ENCODE data around the gene MAP2K5. TPM values are rescaled to one million over a fixed set of nuclear protein-coding genes. Genes with fewer than 3 reads are reported as not detected.

Gene MAP2K5
- total RNA-seq, 1 donor from 2014 or later: 26.1 TPM

- H3K9me3 Mint-ChIP-seq (ENCODE audit: unreplicated experiment): no peaks in the 10 kb centered on the region
- H3K36me3 Mint-ChIP-seq (ENCODE audit: unreplicated experiment): peaks cover 2% of the 10 kb centered on the region
- DNase-seq (ENCODE audit: extremely low spot score, unreplicated experiment): no peak
- no peak overlapping the region for H3K27ac Mint-ChIP-seq (ENCODE audit: unreplicated experiment)
- H3K4me3 Mint-ChIP-seq (ENCODE audit: unreplicated experiment): no peak overlapping the region
- no peaks in the 10 kb centered on the region for H3K27me3 Mint-ChIP-seq (ENCODE audit: unreplicated experiment)
- TF ChIP-seq CTCF (IDR thresholded peaks at IDR 0.05): no peak
- peaks cover 7% of the 10 kb centered on the region for H3K4me1 Mint-ChIP-seq (ENCODE audit: unreplicated experiment)
These were observed 188.7 kb downstream of the MAP2K5 start for GRCh38 chr15:67731112-67731721.

GRCh38 chr15:67732164-67732563 is 189.7 kb downstream of the MAP2K5 start:
- no peak for DNase-seq (ENCODE audit: extremely low spot score, unreplicated experiment)
- Mint-ChIP-seq H3K9me3 (ENCODE audit: unreplicated experiment) (no peaks in the 10 kb centered on the region), H3K27me3 (ENCODE audit: unreplicated experiment) (no peaks in the 10 kb centered on the region), H3K4me3 (ENCODE audit: unreplicated experiment) (no peak overlapping the region), H3K36me3 (ENCODE audit: unreplicated experiment) (peaks cover 2% of the 10 kb centered on the region), H3K4me1 (ENCODE audit: unreplicated experiment) (peaks cover 7% of the 10 kb centered on the region), H3K27ac (ENCODE audit: unreplicated experiment) (no peak overlapping the region)
- TF ChIP-seq CTCF (IDR thresholded peaks at IDR 0.05): no peak

GRCh38 chr15:67732671-67733374 is 190.3 kb downstream of the MAP2K5 start:
- Mint-ChIP-seq H3K36me3 (ENCODE audit: unreplicated experiment) (peaks cover 5% of the 10 kb centered on the region), H3K4me1 (ENCODE audit: unreplicated experiment) (peaks cover 7% of the 10 kb centered on the region), H3K4me3 (ENCODE audit: unreplicated experiment) (no peak overlapping the region), H3K9me3 (ENCODE audit: unreplicated experiment) (no peaks in the 10 kb centered on the region), H3K27ac (ENCODE audit: unreplicated experiment) (no peak overlapping the region), H3K27me3 (ENCODE audit: unreplicated experiment) (no peaks in the 10 kb centered on the region)
- no peak for TF ChIP-seq CTCF (IDR thresholded peaks at IDR 0.05)
- no peak for DNase-seq (ENCODE audit: extremely low spot score, unreplicated experiment)

GRCh38 chr15:67735896-67736295 is 193.4 kb downstream of the MAP2K5 start:
- H3K27ac Mint-ChIP-seq (ENCODE audit: unreplicated experiment): no peak overlapping the region
- H3K27me3 Mint-ChIP-seq (ENCODE audit: unreplicated experiment): no peaks in the 10 kb centered on the region
- no peak for TF ChIP-seq CTCF (IDR thresholded peaks at IDR 0.05)
- no peak for DNase-seq (ENCODE audit: extremely low spot score, unreplicated experiment)
- H3K9me3 Mint-ChIP-seq (ENCODE audit: unreplicated experiment): no peaks in the 10 kb centered on the region
- H3K4me1 Mint-ChIP-seq (ENCODE audit: unreplicated experiment): peaks cover 6% of the 10 kb centered on the region
- no peak overlapping the region for H3K4me3 Mint-ChIP-seq (ENCODE audit: unreplicated experiment)
- H3K36me3 Mint-ChIP-seq (ENCODE audit: unreplicated experiment): peaks cover 3% of the 10 kb centered on the region

GRCh38 chr15:67736810-67737209 is 194.3 kb downstream of the MAP2K5 start:
- H3K9me3 Mint-ChIP-seq (ENCODE audit: unreplicated experiment): no peaks in the 10 kb centered on the region
- DNase-seq (ENCODE audit: extremely low spot score, unreplicated experiment): no peak
- peaks cover 5% of the 10 kb centered on the region for H3K36me3 Mint-ChIP-seq (ENCODE audit: unreplicated experiment)
- no peak overlapping the region for H3K4me3 Mint-ChIP-seq (ENCODE audit: unreplicated experiment)
- TF ChIP-seq CTCF (IDR thresholded peaks at IDR 0.05): no peak
- no peak overlapping the region for H3K27ac Mint-ChIP-seq (ENCODE audit: unreplicated experiment)
- no peaks in the 10 kb centered on the region for H3K27me3 Mint-ChIP-seq (ENCODE audit: unreplicated experiment)
- H3K4me1 Mint-ChIP-seq (ENCODE audit: unreplicated experiment): peaks cover 3% of the 10 kb centered on the region

Measured in osteocyte (in vitro differentiated cells).